ENCODE measurements around the gene NUP35.
"Not testable (repeated sequence)": the region's sequence is repeated elsewhere in the genome, so short reads cannot be mapped to it uniquely, and the experiment has no call there.

- not testable (repeated sequence) for TF ChIP-seq CTCF (IDR thresholded peaks at IDR 0.05; ENCODE audit: poor library complexity, severe bottlenecking); TAF1 (IDR thresholded peaks at IDR 0.05; ENCODE audit: low read depth)
Measured at GRCh38 chr2:183154772-183155171, 30.5 kb downstream of the NUP35 start.
